Heart right ventricle (tissue), 16 donors: ENCODE data around the gene ANKS4B. TPM values are rescaled to one million over a fixed set of nuclear protein-coding genes. Genes with fewer than 3 reads are reported as not detected.

Experiments
- ATAC-seq, 8 donors: fragments of 200-7000 bp; cut with Tn5 transposase; one replicate each; pipeline ENCODE4 v1.9.1; 2020; ENCODE audit warnings: mild to moderate bottlenecking in 8 of 8, moderate library complexity in 8 of 8, moderate number of reproducible peaks in 1 of 8
- DNase-seq, 2 donors: peaks; one replicate each; pipeline ENCODE4 v3.0.0-alpha.2; 2020
- H3K27ac ChIP-seq, 10 donors: fragments of 200-600 bp; sonication (generic) in 2 of 10; one replicate each; pipeline versions ENCODE4 v1.5.0 to v1.8.0; 2020 to 2022; ENCODE audit warnings: mild to moderate bottlenecking in 3 of 10
- H3K27me3 ChIP-seq, 7 donors: fragments of 200-600 bp; one replicate each; pipeline ENCODE4 v1.8.0; 2021 to 2022; ENCODE audit warnings: mild to moderate bottlenecking in 2 of 7
- H3K36me3 ChIP-seq, 9 donors: fragments of 200-600 bp; sonication (generic) in 1 of 9; one replicate each; pipeline versions ENCODE4 v1.5.0 to v1.8.0; 2020 to 2022; ENCODE audit warnings: mild to moderate bottlenecking in 2 of 9
- H3K4me1 ChIP-seq, 9 donors: fragments of 200-600 bp; sonication (generic) in 1 of 9; one replicate each; pipeline versions ENCODE4 v1.5.0 to v1.8.0; 2020 to 2022; ENCODE audit warnings: mild to moderate bottlenecking in 4 of 9
- H3K4me3 ChIP-seq, 10 donors: fragments of 200-600 bp; sonication (generic) in 2 of 10; one replicate each; pipeline versions ENCODE4 v1.5.0 to v1.8.0; 2020 to 2022; ENCODE audit warnings: mild to moderate bottlenecking in 7 of 10, moderate library complexity in 2 of 10
- H3K9me3 ChIP-seq, 11 donors: fragments of 200-600 bp in 10 of 11; sonication (generic) in 2 of 11; one replicate each; pipeline versions ENCODE4 v1.5.0 to v1.8.0; 2013 to 2022; ENCODE audit warnings: mild to moderate bottlenecking in 2 of 11, control low read depth in 1 of 11, moderate library complexity in 1 of 11
- CTCF ChIP-seq, 9 donors: fragments of 200-600 bp; sonication (generic) in 2 of 9; IDR thresholded peaks; one replicate each; pipeline versions ENCODE4 v1.5.0 to v1.8.0; 2021 to 2022; ENCODE audit warnings: antibody characterized with exemption in 9 of 9, mild to moderate bottlenecking in 5 of 9, moderate library complexity in 1 of 9
- WGBS, 2 donors: extraction: QIAGEN DNeasy Blood & Tissue Kit; methylation state at CpG; one replicate each; pipeline ENCODE4 v1.1.7; 2013; ENCODE audit warnings: inconsistent platforms in 1 of 2; 5-methylcytosine and 5-hydroxymethylcytosine counted together
- intact Hi-C, 10 donors: fragments of 100-400 bp; cut with DNase I; formaldehyde crosslinking; loops; one replicate each; pipeline versions ENCODE4 v1.11.1 to v1.14.2; 2022
- polyA plus RNA-seq, 2 donors: library from polyadenylated mRNA; stranded (reverse); fragments of 200-250 nt; gene quantifications; one replicate each; pipeline ENCODE4 v1.2.3, GENCODE V29; 2013
- total RNA-seq, 10 donors: library from RNA; stranded (reverse); fragmentation: NEBNext Ultra II Directional in 3 of 10; extraction: Animal tissue kit (Norgen Biotek cat#: 25700) in 3 of 10; gene quantifications; one replicate each; pipeline versions ENCODE4 v1.2.1 to v1.2.4, GENCODE V29; 2021 to 2023
- donor health status: Arrhythmogenic right ventricular cardiomyopathy.
- donor health status: ischemic (EF 13 %, LVEDD 7.1; RV severe dilation, severe dysfunction).
- donor health status: healthy with polysubstance abuse.
- donor health status: DM: no; HTN: yes; CAD: no.
- donor health status: DM: no; HTN: no; CAD: no.
- donor health status: ischemic (EF 25% LVEDD 6.9; RV normal size, moderate dysfunction).
- donor health status: ischemic (EF 25% LVEDD 5.7; RV mildly dilated, moderate dysfunction).
- donor health status: healthy.
- donor health status: DM: yes; HTN: yes; CAD: no.
- donor health status: Ischemic cardiomyopathy.
- donor health status: ischemic (EF 35%, LVEDD 5.7; RV mildly dilated, moderate dysfunction).
- donor health status: nonischemic (EF 11% LVEDD 7.7; RV severe dilation, severe dysfunction).
- donor health status: DM: yes; HTN: yes; CAD: no.
- donor health status: PGD.
- donor health status: ischemic (EF 29% LVEDD 5.4; RV normal size, mild dysfunction).
- donor health status: nonischemic (EF 23%, LVEDD 6.1; RV moderate dilation, normal function).

Gene ANKS4B
- total and polyA plus RNA-seq, 12 donors, result not detected

- no peak for ATAC-seq
- no peak for DNase-seq
- 76 to 82% methylated on average over 5 of the region's 5 CpGs for WGBS, 2 donors
- TF ChIP-seq CTCF (IDR thresholded peaks at IDR 0.05), result no peak
- Histone ChIP-seq H3K4me3 (no peak overlapping the region), H3K4me1 (peaks cover 0 to 28% (median 12%) of the 10 kb centered on the region in 9 donors), H3K36me3 (peaks cover 0 to 29% (median 0%) of the 10 kb centered on the region in 9 donors), H3K27ac (no peak overlapping the region), H3K9me3 (no peaks in the 10 kb centered on the region), H3K27me3 (peaks cover 0 to 50% (median 22%) of the 10 kb centered on the region in 7 donors)
- intact Hi-C loops, result loop anchor here in 1 of 10 donors (10.0 kb wide), 1 partner anchor 89 kb away; no protein-coding TSS in a partner anchor
Measured at GRCh38 chr16:21274172-21274726, 40.8 kb downstream of the ANKS4B start.

GRCh38 chr16:21275529-21275928, 42.0 kb downstream of the ANKS4B start:
- peaks cover 0 to 61% (median 22%) of the 10 kb centered on the region in 7 donors for H3K27me3 ChIP-seq
- no peak overlapping the region for H3K4me3 ChIP-seq
- no peak for TF ChIP-seq CTCF (IDR thresholded peaks at IDR 0.05)
- WGBS, 2 donors, result 83 to 89% methylated on average over 3 of the region's 3 CpGs
- H3K9me3 ChIP-seq, result no peaks in the 10 kb centered on the region
- H3K36me3 ChIP-seq, result peaks cover 0 to 25% (median 0%) of the 10 kb centered on the region in 9 donors
- H3K27ac ChIP-seq, result peak overlapping the region in 2 of 10 donors; percentile 88 to 89
- DNase-seq (no peak), ATAC-seq (no peak)
- intact Hi-C loops, result loop anchor here in 2 of 10 donors (5.0 to 10.0 kb wide), 2 partner anchors 91 to 118 kb away; partner anchors contain the start of gene LDAF1 (in 1 of the 2)
- peaks cover 0 to 30% (median 12%) of the 10 kb centered on the region in 9 donors for H3K4me1 ChIP-seq

GRCh38 chr16:21276090-21276489, 42.6 kb downstream of the ANKS4B start:
- H3K27me3 ChIP-seq, result peaks cover 0 to 64% (median 22%) of the 10 kb centered on the region in 7 donors
- DNase-seq, result no peak
- WGBS, 2 donors, result 78 to 83% methylated on average over 9 of the region's 9 CpGs
- no peak for TF ChIP-seq CTCF (IDR thresholded peaks at IDR 0.05)
- H3K9me3 ChIP-seq, result no peaks in the 10 kb centered on the region
- intact Hi-C loops, result loop anchor here in 2 of 10 donors (5.0 to 10.0 kb wide), 2 partner anchors 91 to 119 kb away; partner anchors contain the start of gene LDAF1 (in 1 of the 2)
- ATAC-seq, result no peak
- peak overlapping the region in 2 of 10 donors; percentile 67 to 68 for H3K4me3 ChIP-seq
- peaks cover 0 to 25% (median 0%) of the 10 kb centered on the region in 9 donors for H3K36me3 ChIP-seq
- peaks cover 0 to 30% (median 12%) of the 10 kb centered on the region in 9 donors for H3K4me1 ChIP-seq
- H3K27ac ChIP-seq, result peak overlapping the region in 3 of 10 donors; percentile 88 to 94 (median 89)

- TF ChIP-seq CTCF (IDR thresholded peaks at IDR 0.05), result peak in 2 of 9 donors; percentile 2 to 17
- DNase-seq (no peak), ATAC-seq (peak; percentile 32 to 83 (median 76))
- Histone ChIP-seq H3K9me3 (no peaks in the 10 kb centered on the region), H3K4me1 (peaks cover 0 to 30% (median 12%) of the 10 kb centered on the region in 9 donors), H3K27me3 (peaks cover 0 to 76% (median 22%) of the 10 kb centered on the region in 7 donors), H3K36me3 (peaks cover 0 to 25% (median 0%) of the 10 kb centered on the region in 9 donors), H3K4me3 (peak overlapping the region; percentile 4 to 82 (median 61)), H3K27ac (peak overlapping the region in 9 of 10 donors; percentile 14 to 94 (median 86))
- WGBS, 2 donors, result 53 to 57% methylated on average over 17 of the region's 17 CpGs
- intact Hi-C loops, result loop anchor here in 2 of 10 donors (5.0 to 10.0 kb wide), 2 partner anchors 92 to 120 kb away; partner anchors contain the start of gene LDAF1 (in 1 of the 2)
Measured at GRCh38 chr16:21277045-21277926, 43.8 kb downstream of the ANKS4B start.
